CD4-positive, alpha-beta T cell treated with Interleukin-6 for 4 hours (primary cell): ENCODE results near the gene TPST2.

Experiments
- DNase-seq: peaks from one replicate; pipeline ENCODE4 v3.0.0-alpha.2; 2020; ENCODE audit warnings: mixed read lengths

The TPST2 gene

DNA sequence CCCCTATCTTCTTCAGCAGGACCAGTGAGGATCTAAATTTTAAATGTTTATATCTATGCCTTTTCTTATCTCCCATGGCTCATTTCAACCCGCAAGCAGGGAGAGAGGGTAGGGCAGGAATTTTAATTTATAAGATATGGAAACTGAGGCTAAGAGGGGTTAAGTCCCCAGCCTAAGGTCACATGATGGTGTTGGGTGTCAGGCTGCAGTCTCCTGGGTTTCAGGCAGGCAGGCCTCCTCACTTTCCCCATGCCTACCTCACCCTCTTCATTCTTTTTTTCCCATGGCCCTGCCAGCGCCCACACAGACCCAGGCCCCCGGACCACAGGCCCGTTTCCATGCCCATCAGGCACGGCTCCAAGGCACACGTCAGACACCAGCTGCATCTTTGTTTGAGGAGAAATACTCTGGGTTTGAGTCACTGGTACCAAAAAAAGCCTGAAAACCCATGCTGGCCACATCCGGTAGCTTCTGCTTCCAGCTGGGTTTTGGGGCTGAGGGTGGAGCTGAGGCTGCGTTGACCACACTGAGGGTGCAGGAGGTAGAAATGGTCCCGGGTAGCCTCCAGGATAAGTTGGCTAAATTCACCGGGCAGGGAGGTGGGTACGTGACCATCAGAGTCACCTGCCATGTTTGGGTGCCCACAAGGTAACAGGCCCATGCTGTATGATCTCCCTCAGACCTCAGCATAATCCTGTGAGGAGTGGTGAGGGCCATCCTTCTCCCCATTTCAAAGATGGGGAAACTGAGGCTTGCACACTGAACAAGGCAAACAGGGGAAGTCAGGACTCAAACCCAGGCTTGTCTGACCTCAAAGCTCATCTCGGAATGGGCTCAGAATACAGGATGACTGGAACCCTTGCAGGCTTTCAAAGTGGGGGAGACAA, 20.4 kb upstream of the TPST2 start:
- DNase-seq = peak; percentile 46

DNA sequence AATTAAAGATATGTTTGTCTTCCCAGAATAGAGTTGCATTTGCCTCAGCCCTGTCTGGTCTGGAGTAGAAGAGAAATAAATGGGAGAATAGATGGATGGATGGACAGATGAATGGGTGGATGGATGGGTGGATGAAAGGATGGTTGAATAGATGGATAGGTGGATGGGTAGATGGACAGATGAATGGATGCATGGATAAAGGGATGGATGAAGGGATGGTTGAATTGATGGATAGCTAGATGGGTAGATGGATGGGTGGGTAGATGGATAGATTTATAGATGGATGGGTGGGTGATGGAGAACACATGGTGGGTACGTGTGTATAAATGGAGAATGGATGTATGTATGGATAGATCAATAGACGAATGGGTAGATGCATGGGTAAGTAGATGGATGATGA, 19.4 kb upstream of the TPST2 start:
- DNase-seq = no peak

DNA sequence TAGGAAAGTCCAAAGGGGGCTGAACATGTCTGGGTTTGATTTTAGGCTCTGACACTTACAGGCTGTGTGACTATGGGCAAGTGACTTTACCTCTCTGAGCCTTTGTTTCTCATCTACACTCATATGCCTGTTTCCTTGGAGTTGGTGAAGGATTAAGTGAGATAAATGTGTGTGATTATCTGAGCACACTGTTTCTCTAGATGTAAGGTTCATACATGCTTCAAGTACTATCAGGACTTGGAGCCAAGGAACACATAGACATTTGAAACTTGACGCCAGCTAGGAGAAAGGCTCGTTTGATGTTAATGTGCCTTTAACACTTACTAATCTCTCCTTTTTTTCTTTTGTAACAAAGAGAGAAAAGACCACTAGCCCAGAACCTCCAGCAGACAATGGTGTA, 18.2 kb upstream of the TPST2 start:
- DNase-seq = no peak

GRCh38 chr22:26606611-26607010, 16.7 kb upstream of the TPST2 start:
- DNase-seq = no peak

DNA sequence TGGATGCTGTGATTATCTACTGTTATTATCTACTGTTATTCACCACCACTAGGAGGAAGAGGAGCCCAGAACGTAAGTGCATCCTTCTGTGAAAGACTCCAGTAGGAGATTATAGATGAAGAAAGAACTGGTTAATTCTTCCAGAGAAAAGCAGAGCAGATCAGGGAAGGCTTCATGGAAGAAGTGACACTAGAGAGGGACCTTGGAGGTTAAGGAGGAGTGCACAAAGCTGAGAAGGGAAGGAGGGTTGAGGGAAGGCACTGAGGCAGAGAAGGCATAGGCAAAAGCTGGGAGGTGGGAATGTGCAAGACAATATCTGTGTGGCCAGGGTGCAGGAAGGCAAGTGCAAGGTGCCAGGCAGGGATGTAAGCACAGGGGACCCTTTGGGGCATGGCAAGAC, 14.4 kb upstream of the TPST2 start:
- no peak for DNase-seq

- no peak for DNase-seq
Measured at GRCh38 chr22:26602127-26602526, 12.2 kb upstream of the TPST2 start.

DNA sequence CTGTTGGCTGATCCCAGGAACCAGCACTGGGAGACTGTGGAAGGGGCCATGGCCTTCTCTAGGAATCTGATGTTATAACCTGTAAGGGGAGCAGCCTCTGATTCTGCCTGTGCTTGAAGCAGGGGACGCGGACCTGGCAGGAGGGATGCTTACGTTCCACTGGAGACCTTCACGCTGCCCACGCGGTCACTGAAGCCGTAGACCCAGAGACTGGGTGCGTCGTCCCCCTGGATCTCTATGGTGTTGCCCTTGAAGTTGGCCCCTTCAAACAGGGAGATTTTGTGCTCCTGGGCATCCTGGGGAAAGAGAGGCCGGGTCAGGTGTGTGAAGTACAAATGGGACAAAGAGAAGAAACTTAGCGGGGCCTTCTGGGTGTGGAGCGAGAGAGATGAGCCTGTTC, 11.8 kb upstream of the TPST2 start:
- DNase-seq = no peak

DNA sequence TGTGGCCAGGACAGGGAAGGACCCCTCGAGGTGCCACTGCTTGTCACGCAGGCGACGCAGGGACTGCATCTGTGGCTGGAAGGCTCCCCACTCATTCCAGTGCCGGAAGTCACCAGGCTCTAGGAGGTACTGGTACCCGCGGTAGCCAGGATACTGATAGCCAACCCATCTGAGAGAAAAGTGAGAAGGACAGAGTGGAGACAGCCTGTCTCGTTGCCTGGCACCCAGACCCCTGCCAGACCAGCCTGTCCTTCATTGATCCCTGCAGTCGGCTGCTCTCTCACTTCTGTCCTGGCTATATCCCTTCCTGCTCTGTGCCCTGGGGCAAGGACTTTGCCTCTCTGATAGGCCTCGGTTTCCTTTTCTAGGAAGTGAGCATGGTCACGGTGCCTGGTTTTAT, 9.6 kb upstream of the TPST2 start:
- no peak for DNase-seq

DNA sequence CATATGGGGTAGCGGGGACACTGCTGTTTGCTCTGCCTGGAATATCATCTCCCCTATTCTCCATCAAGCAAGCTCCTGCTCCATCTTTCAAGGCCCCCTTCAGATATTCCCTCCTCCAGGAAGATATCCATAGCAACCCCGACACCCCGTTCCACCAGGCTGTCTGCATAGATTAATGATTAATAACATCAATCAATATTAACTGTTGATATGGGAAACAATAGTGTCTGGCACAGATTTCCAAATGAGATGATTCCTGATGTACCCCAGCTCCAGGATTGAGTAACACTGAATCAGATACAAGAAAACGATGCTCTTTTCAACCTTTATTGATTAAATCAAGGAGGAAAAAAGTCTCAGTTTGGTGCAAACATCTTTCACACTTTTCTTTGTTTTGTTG, 7.5 kb upstream of the TPST2 start:
- DNase-seq = no peak

GRCh38 chr22:26597026-26597425, 7.1 kb upstream of the TPST2 start:
- no peak for DNase-seq

- no peak for DNase-seq
Measured at GRCh38 chr22:26593763-26594162, 3.8 kb upstream of the TPST2 start.

DNA sequence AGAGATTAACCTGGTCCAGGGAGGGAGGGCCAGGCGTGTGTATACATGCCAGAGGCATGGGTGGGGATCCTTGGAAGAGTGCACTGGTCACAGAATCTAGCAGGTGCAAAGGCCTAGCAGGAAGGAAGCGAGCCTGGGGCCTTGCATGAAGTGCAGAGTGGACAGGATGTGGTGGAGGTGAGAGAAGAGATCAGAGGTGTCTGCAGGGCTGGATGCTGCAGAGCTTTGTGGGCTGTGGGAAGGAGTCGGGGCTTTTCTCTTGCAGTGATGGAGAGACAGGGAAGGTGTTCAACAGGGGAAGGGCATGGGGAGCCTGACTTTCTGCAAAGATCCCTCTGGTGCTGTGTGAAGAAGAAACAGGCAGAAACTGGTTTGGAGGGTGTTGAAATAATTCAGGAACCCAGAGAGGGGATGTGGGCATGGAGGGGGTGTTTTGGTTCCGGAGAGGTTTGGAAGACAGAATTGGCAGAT, 2.5 kb upstream of the TPST2 start:
- peak; percentile 57 for DNase-seq

- peak; percentile 46 for DNase-seq
Measured at GRCh38 chr22:26589367-26589844, 526 bp downstream of the TPST2 start.

DNA sequence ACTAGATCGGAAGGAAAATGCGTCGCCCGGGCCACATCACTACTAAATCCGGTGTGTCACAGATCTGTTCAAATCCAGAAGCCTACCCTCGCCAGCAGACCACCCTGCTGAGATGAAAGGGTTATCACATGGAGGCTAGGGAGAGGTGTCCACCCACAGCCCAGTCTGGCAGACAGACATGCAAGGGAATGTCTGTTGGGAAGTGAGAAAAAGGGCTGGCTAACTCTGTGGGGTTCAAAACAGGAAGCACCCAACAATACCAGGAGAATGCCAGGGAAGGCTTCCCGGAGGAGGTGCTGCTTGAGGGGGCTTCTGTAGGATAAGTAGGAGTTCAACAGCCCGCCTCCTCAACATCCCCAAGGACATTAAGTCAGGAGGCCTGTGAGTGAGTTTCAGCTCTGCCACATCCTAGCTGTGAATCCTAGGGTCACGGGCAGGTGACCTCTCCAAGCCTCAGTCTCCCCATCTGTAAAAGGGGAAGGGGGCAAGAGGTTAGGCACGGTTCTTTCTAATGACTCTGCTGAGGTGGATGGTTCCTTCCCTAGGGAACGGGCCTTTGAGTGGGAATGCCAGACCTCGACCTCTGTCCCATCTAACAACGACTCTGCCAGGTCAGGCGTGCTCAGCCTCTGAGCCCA, 1.1 kb downstream of the TPST2 start:
- no peak for DNase-seq

DNA sequence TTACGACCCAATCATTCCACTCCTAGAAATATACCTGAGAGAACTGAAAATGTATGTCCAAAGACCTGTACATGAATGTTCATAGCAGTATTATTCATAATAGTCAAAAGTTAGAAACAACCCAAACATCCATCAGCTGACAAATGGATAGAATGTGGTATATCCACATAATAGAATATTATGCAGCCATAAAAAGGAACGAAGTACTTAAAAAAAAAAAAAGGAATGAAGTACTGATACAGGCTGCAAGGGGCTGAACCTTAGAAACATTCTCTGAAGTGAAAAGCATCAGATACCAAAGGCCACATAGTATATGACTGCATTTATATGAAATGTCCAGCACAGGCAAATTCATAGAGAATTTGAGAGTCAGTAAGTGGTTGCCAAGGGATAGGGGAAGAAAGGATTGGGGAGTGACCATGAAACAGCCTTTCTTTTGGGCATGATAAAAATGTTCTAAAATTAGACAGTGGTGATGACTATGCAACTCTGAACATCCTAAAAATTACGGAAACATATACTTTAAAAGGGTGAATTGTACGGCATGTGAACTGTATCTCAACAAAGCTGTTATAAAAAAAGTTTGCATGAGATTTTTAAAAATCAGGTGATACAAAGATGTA, 1.8 kb downstream of the TPST2 start:
- no peak for DNase-seq

DNA sequence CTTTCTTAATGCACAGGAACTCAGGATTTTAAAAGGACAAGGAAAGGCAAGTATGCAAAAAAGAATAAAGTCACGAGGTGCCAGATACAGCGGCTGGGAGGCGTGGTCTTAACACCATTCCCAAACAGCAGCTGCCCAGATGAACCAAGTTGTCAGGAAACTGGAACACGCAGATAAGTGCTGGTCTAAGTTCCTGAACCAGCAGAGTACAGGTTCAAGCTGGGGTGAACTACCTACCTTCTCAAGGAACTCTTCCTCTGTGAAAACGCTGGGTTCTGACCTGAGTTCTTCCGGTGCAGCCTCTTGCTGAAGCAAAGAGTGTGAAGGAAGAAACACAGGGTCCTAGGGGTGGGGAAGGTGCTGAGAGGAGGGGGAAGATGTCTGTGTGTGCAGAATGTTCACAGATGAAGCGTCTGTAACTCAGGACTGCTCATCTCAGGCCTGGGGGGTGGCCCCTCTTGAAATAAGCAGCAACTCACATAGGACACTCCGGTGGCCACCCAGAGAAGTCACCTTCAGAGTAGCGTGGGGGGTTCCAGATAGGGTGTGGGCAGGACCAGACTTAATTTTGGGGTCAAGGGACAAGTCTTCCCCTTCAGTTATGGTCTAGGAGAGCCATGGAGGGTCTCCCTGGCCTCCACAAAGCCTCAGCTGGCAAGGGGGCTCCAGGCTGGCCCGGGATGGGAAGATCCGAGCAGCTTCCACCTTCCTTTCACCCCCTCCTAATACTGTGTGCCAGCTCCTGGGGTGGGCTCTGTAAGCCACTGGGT, 3.2 kb downstream of the TPST2 start:
- DNase-seq = peak; percentile 21

- DNase-seq = no peak
Measured at GRCh38 chr22:26585104-26585790, 4.7 kb downstream of the TPST2 start.

GRCh38 chr22:26584010-26584409, 5.9 kb downstream of the TPST2 start:
- no peak for DNase-seq

- no peak for DNase-seq
Measured at GRCh38 chr22:26581633-26582168, 8.2 kb downstream of the TPST2 start.

DNA sequence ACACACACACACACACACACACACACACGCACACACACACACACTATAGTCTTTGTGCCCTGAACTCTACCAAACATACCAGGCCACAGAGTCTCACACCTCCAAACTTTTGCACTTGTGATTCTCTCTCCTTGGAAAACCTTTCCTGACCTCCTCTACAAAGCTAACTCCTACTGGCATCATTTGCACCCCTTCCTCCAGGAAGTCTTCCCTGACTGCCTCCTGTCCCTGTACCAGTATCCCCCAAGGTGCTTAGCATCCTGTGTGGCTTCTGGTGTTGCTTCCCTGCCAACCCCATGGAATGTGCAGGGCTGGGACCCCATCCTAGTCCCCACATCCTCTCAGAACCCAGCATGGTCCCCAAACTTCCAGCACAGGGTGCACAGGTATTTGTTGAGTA, 8.9 kb downstream of the TPST2 start:
- DNase-seq = no peak

- DNase-seq = no peak
Measured at GRCh38 chr22:26580240-26580962, 9.5 kb downstream of the TPST2 start.
